ENCODE results near the gene ELMO1. TPM values are rescaled to one million over a fixed set of nuclear protein-coding genes. Genes with fewer than 3 reads are reported as not detected.

ELMO1 gene
- total and polyA plus RNA-seq, 2 donors from 2014 or later, result 6.0 to 35.4 TPM

GRCh38 chr7:37363536-37364491 is 84.8 kb downstream of the ELMO1 start:
- no peak for DNase-seq
- no peaks in the 10 kb centered on the region for H3K9me3 ChIP-seq (ENCODE audit: control insufficient read depth in 2 of 3, insufficient read depth in 1 of 3, low read length in 3 of 3)
- no peak overlapping the region for H3K27ac ChIP-seq (ENCODE audit: low read depth in 2 of 2, low read length in 2 of 2)
- no peak for TF ChIP-seq CTCF (IDR thresholded peaks at IDR 0.05; ENCODE audit: borderline replicate concordance, extremely low read depth, insufficient read depth)
- intact Hi-C loops (cut with DNase I), result no loop called here
- no peaks in the 10 kb centered on the region for H3K4me1 ChIP-seq (ENCODE audit: control insufficient read depth in 2 of 3, insufficient read depth in 2 of 3, low read depth in 1 of 3, low read length in 3 of 3)
- H3K36me3 ChIP-seq (ENCODE audit: control insufficient read depth in 2 of 3, insufficient read depth in 3 of 3, low read length in 3 of 3), result no peaks in the 10 kb centered on the region
- H3K27me3 ChIP-seq (ENCODE audit: control insufficient read depth, insufficient read depth, low read length), result no peaks in the 10 kb centered on the region
- H3K4me3 ChIP-seq (ENCODE audit: low read length in 3 of 3), result no peak overlapping the region
- H3K9ac ChIP-seq (ENCODE audit: low read length in 3 of 3), result no peak overlapping the region
- FAIRE-seq, result no peak

DNA sequence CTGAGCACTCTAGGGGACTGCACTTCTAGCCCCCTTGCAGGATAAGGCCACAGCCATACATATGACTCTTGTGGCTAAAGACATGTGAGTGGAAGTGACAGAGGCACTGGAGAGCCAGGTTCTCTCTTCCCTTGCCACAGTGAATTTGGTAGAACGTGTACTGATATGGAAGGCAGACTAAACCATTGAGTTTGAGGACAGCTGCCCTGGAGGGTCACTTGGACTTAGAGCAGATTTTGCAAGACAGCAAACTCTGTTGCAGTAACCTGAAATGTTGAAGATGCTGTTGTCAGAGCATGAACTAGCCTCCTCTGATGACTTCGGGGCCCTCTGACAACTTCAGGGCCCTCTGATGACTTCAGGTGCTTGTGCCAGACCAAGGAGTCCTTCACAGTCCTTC is 85.9 kb downstream of the ELMO1 start:
- intact Hi-C loops (cut with DNase I), result no loop called here
- no peak for FAIRE-seq

GRCh38 chr7:37360484-37360883 is 88.2 kb downstream of the ELMO1 start:
- TF ChIP-seq CTCF (IDR thresholded peaks at IDR 0.05; ENCODE audit: borderline replicate concordance, extremely low read depth, insufficient read depth), result no peak
- Histone ChIP-seq H3K27ac (ENCODE audit: low read depth in 2 of 2, low read length in 2 of 2) (no peak overlapping the region), H3K36me3 (ENCODE audit: control insufficient read depth in 2 of 3, insufficient read depth in 3 of 3, low read length in 3 of 3) (no peaks in the 10 kb centered on the region), H3K4me3 (ENCODE audit: low read length in 3 of 3) (no peak overlapping the region), H3K9ac (ENCODE audit: low read length in 3 of 3) (no peak overlapping the region), H3K27me3 (ENCODE audit: control insufficient read depth, insufficient read depth, low read length) (no peaks in the 10 kb centered on the region), H3K9me3 (ENCODE audit: control insufficient read depth in 2 of 3, insufficient read depth in 1 of 3, low read length in 3 of 3) (no peaks in the 10 kb centered on the region), H3K4me1 (ENCODE audit: control insufficient read depth in 2 of 3, insufficient read depth in 2 of 3, low read depth in 1 of 3, low read length in 3 of 3) (no peaks in the 10 kb centered on the region)
- FAIRE-seq (no peak), DNase-seq (no peak)
- intact Hi-C loops (cut with DNase I), result no loop called here

More for the DNA sequence above, 85.9 kb downstream of the ELMO1 start:
- no peaks in the 10 kb centered on the region for H3K36me3 ChIP-seq (ENCODE audit: control insufficient read depth in 2 of 3, insufficient read depth in 3 of 3, low read length in 3 of 3)
- H3K27ac ChIP-seq (ENCODE audit: low read depth in 2 of 2, low read length in 2 of 2), result no peak overlapping the region
- no peak for TF ChIP-seq CTCF (IDR thresholded peaks at IDR 0.05; ENCODE audit: borderline replicate concordance, extremely low read depth, insufficient read depth)
- H3K4me3 ChIP-seq (ENCODE audit: low read length in 3 of 3), result no peak overlapping the region
- H3K9me3 ChIP-seq (ENCODE audit: control insufficient read depth in 2 of 3, insufficient read depth in 1 of 3, low read length in 3 of 3), result no peaks in the 10 kb centered on the region
- H3K4me1 ChIP-seq (ENCODE audit: control insufficient read depth in 2 of 3, insufficient read depth in 2 of 3, low read depth in 1 of 3, low read length in 3 of 3), result no peaks in the 10 kb centered on the region
- no peak for DNase-seq
- H3K9ac ChIP-seq (ENCODE audit: low read length in 3 of 3), result no peak overlapping the region
- no peaks in the 10 kb centered on the region for H3K27me3 ChIP-seq (ENCODE audit: control insufficient read depth, insufficient read depth, low read length)

Data from kidney (tissue), 14 donors.